IMR-90 (cell line): ENCODE measurements around the gene SLC4A7. TPM values are rescaled to one million over a fixed set of nuclear protein-coding genes. Genes with fewer than 3 reads are reported as not detected.
A peak's percentile ranks its signal among the peaks of the same experiment; 100 is the strongest.

Experiments used
- ATAC-seq: fragments of 200-7000 bp; cut with Tn5 transposase; 2 replicates; pipeline ENCODE4 v1.9.1; 2020; ENCODE audit warnings: low read depth, mild to moderate bottlenecking, moderate library complexity
- BruUV-seq: library from RNA; stranded (reverse); fragments of 400-500 nt; replicated peaks from 2 replicates; lab custom pipeline; 2021; lab: Mats Ljungman, UMichigan
- CTCF ChIA-PET: fragments of 300-600 bp; formaldehyde crosslinking; extraction: SDS; loops from one replicate; lab custom pipeline; 2021; ENCODE audit warnings: antibody characterized with exemption; lab: Yijun Ruan, JAX
- POLR2A ChIA-PET: fragments of 300-600 bp; sonication (Branson Sonifier 250); formaldehyde crosslinking; loops from one replicate; lab custom pipeline; 2022; ENCODE audit warnings: antibody characterized with exemption; ENCODE audit not compliant: unreplicated experiment; lab: Charles Lee
- DNase-seq: peaks from one replicate; pipeline ENCODE4 v3.0.0; 2013
- H2AFZ ChIP-seq: replicated peaks from 2 replicates; pipeline ENCODE3; 2013; ENCODE audit warnings: low read length, mild to moderate bottlenecking; ENCODE audit not compliant: poor library complexity
- H2AK5ac ChIP-seq: 2 replicates; pipeline ENCODE4 v1.6.1; 2013; ENCODE audit warnings: low read depth, low read length, inconsistent platforms
- H2AK9ac ChIP-seq: replicated peaks from 2 replicates; pipeline ENCODE3; 2013; ENCODE audit warnings: mild to moderate bottlenecking, low read depth, low read length, moderate library complexity; ENCODE audit not compliant: poor library complexity
- H2BK120ac ChIP-seq: 2 replicates; pipeline ENCODE4 v1.6.1; 2013; ENCODE audit warnings: low read depth, low read length, inconsistent platforms
- H2BK15ac ChIP-seq: 3 replicates; pipeline ENCODE4 v1.6.1; 2013; ENCODE audit warnings: low read depth, low read length, inconsistent platforms
- H2BK20ac ChIP-seq: 2 replicates; pipeline ENCODE4 v1.6.1; 2013; ENCODE audit warnings: low read depth, mild to moderate bottlenecking, inconsistent platforms, low read length, moderate library complexity
- H2BK5ac ChIP-seq: 2 replicates; pipeline ENCODE4 v1.6.1; 2013; ENCODE audit warnings: mild to moderate bottlenecking, low read depth, low read length, inconsistent platforms; ENCODE audit not compliant: poor library complexity, severe bottlenecking
- H3K14ac ChIP-seq: replicated peaks from 2 replicates; pipeline ENCODE4 v1.6.1; 2013; ENCODE audit warnings: low read depth, low read length, inconsistent platforms
- H3K18ac ChIP-seq: 2 replicates; pipeline ENCODE4 v1.6.1; 2013; ENCODE audit warnings: low read depth, low read length, control low read depth
- H3K23ac ChIP-seq: 2 replicates; pipeline ENCODE4 v1.6.1; 2013; ENCODE audit warnings: low read depth, low read length, inconsistent platforms
- H3K27ac ChIP-seq: 2 replicates; pipeline ENCODE4 v1.5.1; 2013; ENCODE audit warnings: mild to moderate bottlenecking, control low read depth, low read length; ENCODE audit not compliant: insufficient read depth
- H3K27me3 ChIP-seq: 2 replicates; pipeline ENCODE4 v1.6.1; 2013; ENCODE audit warnings: low read length; ENCODE audit not compliant: control insufficient read depth, insufficient read depth
- H3K36me3 ChIP-seq: 2 replicates; pipeline ENCODE4 v1.6.1; 2013; ENCODE audit warnings: low read length, mixed read lengths; ENCODE audit not compliant: control insufficient read depth, insufficient read depth
- H3K4ac ChIP-seq: 2 replicates; pipeline ENCODE4 v1.6.1; 2013; ENCODE audit warnings: low read depth, low read length, inconsistent platforms
- H3K4me1 ChIP-seq: 2 replicates; pipeline ENCODE4 v1.6.1; 2013; ENCODE audit warnings: low read length, mixed read lengths; ENCODE audit not compliant: control insufficient read depth, insufficient read depth
- H3K4me2 ChIP-seq: 2 replicates; pipeline ENCODE4 v1.6.1; 2013; ENCODE audit warnings: low read depth, mild to moderate bottlenecking, control low read depth, low read length, moderate library complexity
- H3K4me3 ChIP-seq: 2 replicates; pipeline ENCODE4 v1.5.1; 2013; ENCODE audit warnings: low read depth, mild to moderate bottlenecking, control low read depth, low read length, moderate library complexity; ENCODE audit not compliant: insufficient read depth
- H3K56ac ChIP-seq: 2 replicates; pipeline ENCODE4 v1.6.1; 2013; ENCODE audit warnings: low read length, inconsistent platforms; ENCODE audit not compliant: insufficient read depth; ENCODE audit errors: extremely low read depth
- H3K79me1 ChIP-seq, 2 experiments: 2 replicates each; pipeline ENCODE4 v1.6.1; 2013; ENCODE audit warnings: low read length in 2 of 2, inconsistent platforms in 1 of 2, low read depth in 1 of 2
- H3K9ac ChIP-seq: 2 replicates; pipeline ENCODE4 v1.6.1; 2013; ENCODE audit warnings: low read depth, low read length, control low read depth
- H3K9me1 ChIP-seq: 2 replicates; pipeline ENCODE4 v1.6.1; 2013; ENCODE audit warnings: low read length, inconsistent platforms; ENCODE audit not compliant: insufficient read depth
- H3K9me3 ChIP-seq: 2 replicates; pipeline ENCODE4 v1.6.1; 2013; ENCODE audit warnings: low read length; ENCODE audit not compliant: control insufficient read depth, insufficient read depth
- H4K20me1 ChIP-seq: 2 replicates; pipeline ENCODE4 v1.6.1; 2013; ENCODE audit warnings: low read length, inconsistent platforms; ENCODE audit not compliant: insufficient read depth
- H4K5ac ChIP-seq: 2 replicates; pipeline ENCODE4 v1.6.1; 2013; ENCODE audit warnings: mild to moderate bottlenecking, low read depth, low read length, control low read depth
- H4K8ac ChIP-seq, 2 experiments: 2 replicates each; pipeline ENCODE4 v1.6.1; 2013; ENCODE audit warnings: low read depth in 2 of 2, low read length in 2 of 2, control low read depth in 1 of 2, inconsistent platforms in 1 of 2
- H4K91ac ChIP-seq: 2 replicates; pipeline ENCODE4 v1.6.1; 2013; ENCODE audit warnings: low read depth, low read length, inconsistent platforms; ENCODE audit not compliant: insufficient read depth
- BHLHE40 ChIP-seq: fragments of 150-350 bp; IDR thresholded peaks from 2 replicates; pipeline ENCODE4 v1.6.1; 2016; ENCODE audit warnings: mild to moderate bottlenecking, low read depth, low read length
- CEBPB ChIP-seq: IDR thresholded peaks from 2 replicates; pipeline ENCODE4 v1.6.1; 2012; ENCODE audit warnings: low read depth, low read length, improper control_type of control experiment
- CHD1 ChIP-seq: IDR thresholded peaks from 2 replicates; pipeline ENCODE4 v1.6.1; 2012; ENCODE audit warnings: low read depth, low read length, improper control_type of control experiment
- CTCF ChIP-seq: conservative IDR thresholded peaks from 2 replicates; pipeline ENCODE4 v1.5.1; 2012; ENCODE audit warnings: mild to moderate bottlenecking, low read depth, low read length, improper control_type of control experiment
- FOS ChIP-seq: fragments of 150-350 bp; IDR thresholded peaks from 2 replicates; pipeline ENCODE4 v1.6.1; 2016; ENCODE audit warnings: low read depth, low read length
- MAFK ChIP-seq: IDR thresholded peaks from 2 replicates; pipeline ENCODE4 v1.6.1; 2012; ENCODE audit warnings: low read depth, low read length, improper control_type of control experiment
- MAZ ChIP-seq: IDR thresholded peaks from 2 replicates; pipeline ENCODE4 v1.6.1; 2012; ENCODE audit warnings: low read depth, mild to moderate bottlenecking, low read length, improper control_type of control experiment, moderate library complexity, borderline replicate concordance
- MXI1 ChIP-seq: IDR thresholded peaks from 2 replicates; pipeline ENCODE4 v1.6.1; 2012; ENCODE audit warnings: low read depth, mild to moderate bottlenecking, low read length, moderate library complexity, borderline replicate concordance
- NFE2L2 ChIP-seq: fragments of 150-350 bp; IDR thresholded peaks from 2 replicates; pipeline ENCODE4 v1.6.1; 2016; ENCODE audit warnings: low read depth, mild to moderate bottlenecking, low read length
- POLR2A ChIP-seq: IDR thresholded peaks from 2 replicates; pipeline ENCODE4 v1.6.1; 2012; ENCODE audit warnings: mild to moderate bottlenecking, low read depth, low read length
- RAD21 ChIP-seq: IDR thresholded peaks from 2 replicates; pipeline ENCODE4 v1.6.1; 2012; ENCODE audit warnings: low read length, improper control_type of control experiment
- RFX5 ChIP-seq: IDR thresholded peaks from 2 replicates; pipeline ENCODE4 v1.8.0; 2012; ENCODE audit warnings: low read depth, mild to moderate bottlenecking, low read length, moderate library complexity
- SMC3 ChIP-seq: fragments of 150-350 bp; IDR thresholded peaks from 2 replicates; pipeline ENCODE4 v1.6.1; 2016; ENCODE audit warnings: low read depth, mild to moderate bottlenecking, antibody characterized with exemption, low read length, moderate library complexity
- WGBS, 2 experiments: methylation state at CpG; one replicate each; pipeline versions ENCODE4 v1.1.5 to v1.1.7; 2013; ENCODE audit warnings: missing lambda C conversion rate in 2 of 2; ENCODE audit not compliant: insufficient read length in 1 of 2; ENCODE audit errors: extremely low coverage in 2 of 2; 5-methylcytosine and 5-hydroxymethylcytosine counted together
- dilution Hi-C: fragments of 300-500 bp; cut with HindIII; formaldehyde crosslinking; loops from one replicate; pipeline ENCODE4 v1.14.3; 2018; ENCODE audit warnings: low sequenced_read_pairs; ENCODE audit not compliant: unreplicated experiment
- in situ Hi-C: fragments of 300-500 bp; cut with MboI; formaldehyde crosslinking; loops from 3 replicates; pipeline ENCODE4 v1.14.3; 2019; ENCODE audit warnings: low sequenced_read_pairs, inconsistent platforms, mixed read lengths
- intact Hi-C: fragments of 100-400 bp; cut with micrococcal nuclease; formaldehyde crosslinking; loops from 2 replicates; pipeline ENCODE4 v1.10.0; 2022
- polyA plus RNA-seq, 3 experiments: library from polyadenylated mRNA; depleted of rRNA; stranded (reverse); fragments of >200 nt; gene quantifications; 2 replicates each; pipeline ENCODE4 v1.2.3, GENCODE V29; 2012; ENCODE audit warnings: low replicate concordance in 1 of 3
- total RNA-seq: library from RNA; depleted of rRNA; stranded (reverse); fragments of >200 nt; gene quantifications from 2 replicates; pipeline ENCODE4 v1.2.3, GENCODE V29; 2012
- TF ChIP-seq, protein P1 (sequence below): fragments of 150-350 bp; IDR thresholded peaks from 2 replicates; pipeline ENCODE4 v1.6.1; 2016; ENCODE audit warnings: low read depth, mild to moderate bottlenecking, low read length, moderate library complexity, borderline replicate concordance
- TF ChIP-seq, protein P2 (sequence below): fragments of 150-350 bp; IDR thresholded peaks from 2 replicates; pipeline ENCODE4 v1.6.1; 2017; ENCODE audit warnings: mild to moderate bottlenecking, antibody characterized with exemption, low read length, low read depth

Gene SLC4A7
- total and polyA plus RNA-seq, 2 of the 4 experiments (the other 2 are of a cell fraction): 17.7 to 50.4 TPM

GRCh38 chr3:27387625-27388024, 96.6 kb downstream of the SLC4A7 start:
- ATAC-seq (no peak), DNase-seq (peak; percentile 13)
- no peaks in the 10 kb centered on the region; the same call in 1 of the 2 replicates for H3K9me1 ChIP-seq
- no peak overlapping the region for H4K5ac ChIP-seq
- H2BK15ac ChIP-seq: no peak overlapping the region
- H3K56ac ChIP-seq: no peak overlapping the region
- H4K20me1 ChIP-seq: no peaks in the 10 kb centered on the region
- ChIA-PET CTCF (no interaction called here), POLR2A (no interaction called here)
- no peak overlapping the region for H3K9ac ChIP-seq
- H4K8ac ChIP-seq: 0 out of 4 replicates have a peak overlapping the region, but pooled peaks of 1 of the 2 experiments have one; percentile 2
- intact Hi-C loops (loop anchor here (5.0 kb wide), 1 partner anchor 35 kb away; no protein-coding TSS in a partner anchor), in situ Hi-C loops (no loop called here), dilution Hi-C loops (no loop called here)
- no peak overlapping the region for H2AK5ac ChIP-seq
- H3K14ac ChIP-seq: no peak overlapping the region
- TF ChIP-seq CEBPB (no peak), SMC3 (no peak), CHD1 (no peak), POLR2A (no peak), MXI1 (no peak), RAD21 (no peak), CTCF (no peak), FOS (no peak), MAFK (no peak), RFX5 (no peak), MAZ (no peak), NFE2L2 (no peak), BHLHE40 (no peak)
- TF ChIP-seq, protein P1, sequence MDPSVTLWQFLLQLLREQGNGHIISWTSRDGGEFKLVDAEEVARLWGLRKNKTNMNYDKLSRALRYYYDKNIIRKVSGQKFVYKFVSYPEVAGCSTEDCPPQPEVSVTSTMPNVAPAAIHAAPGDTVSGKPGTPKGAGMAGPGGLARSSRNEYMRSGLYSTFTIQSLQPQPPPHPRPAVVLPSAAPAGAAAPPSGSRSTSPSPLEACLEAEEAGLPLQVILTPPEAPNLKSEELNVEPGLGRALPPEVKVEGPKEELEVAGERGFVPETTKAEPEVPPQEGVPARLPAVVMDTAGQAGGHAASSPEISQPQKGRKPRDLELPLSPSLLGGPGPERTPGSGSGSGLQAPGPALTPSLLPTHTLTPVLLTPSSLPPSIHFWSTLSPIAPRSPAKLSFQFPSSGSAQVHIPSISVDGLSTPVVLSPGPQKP: no peak
- TF ChIP-seq, protein P2, sequence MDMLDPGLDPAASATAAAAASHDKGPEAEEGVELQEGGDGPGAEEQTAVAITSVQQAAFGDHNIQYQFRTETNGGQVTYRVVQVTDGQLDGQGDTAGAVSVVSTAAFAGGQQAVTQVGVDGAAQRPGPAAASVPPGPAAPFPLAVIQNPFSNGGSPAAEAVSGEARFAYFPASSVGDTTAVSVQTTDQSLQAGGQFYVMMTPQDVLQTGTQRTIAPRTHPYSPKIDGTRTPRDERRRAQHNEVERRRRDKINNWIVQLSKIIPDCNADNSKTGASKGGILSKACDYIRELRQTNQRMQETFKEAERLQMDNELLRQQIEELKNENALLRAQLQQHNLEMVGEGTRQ: no peak
- no peak overlapping the region for H2AK9ac ChIP-seq
- BruUV-seq: no TSS peak
- H3K18ac ChIP-seq: no peak overlapping the region
- H2AFZ ChIP-seq: no peak overlapping the region
- no peaks in the 10 kb centered on the region for H3K9me3 ChIP-seq
- H3K4me2 ChIP-seq: no peak overlapping the region
- H3K23ac ChIP-seq: no peak overlapping the region
- no peak overlapping the region for H3K4me3 ChIP-seq
- H3K27ac ChIP-seq: no peak overlapping the region
- no peak overlapping the region for H2BK120ac ChIP-seq
- H3K36me3 ChIP-seq: peaks cover 10% of the 10 kb centered on the region
- no CpG with 5 or more reads among the region's 1 CpG for WGBS, 2 experiments
- no peak overlapping the region for H2BK5ac ChIP-seq
- H3K27me3 ChIP-seq: no peaks in the 10 kb centered on the region
- H3K4me1 ChIP-seq: no peaks in the 10 kb centered on the region
- H4K91ac ChIP-seq: no peak overlapping the region
- H3K79me1 ChIP-seq: peaks cover 6 to 21% of the 10 kb centered on the region in 2 experiments; a peak in 2 of 4 replicates
- H3K4ac ChIP-seq: no peak overlapping the region
- no peak overlapping the region for H2BK20ac ChIP-seq
